ENCODE results near the gene ALG9. TPM values are rescaled to one million over a fixed set of nuclear protein-coding genes. Genes with fewer than 3 reads are reported as not detected.
"Not testable (repeated sequence)": the region's sequence is repeated elsewhere in the genome, so short reads cannot be mapped to it uniquely, and the experiment has no call there.

ALG9 gene
- total RNA-seq, 2 experiments from 2014 or later: 38.7 to 40.9 TPM

- POLR2A ChIA-PET: no interaction called here
Observed at GRCh38 chr11:111814106-111814505, 57.3 kb downstream of the ALG9 start.

GRCh38 chr11:111812211-111812610, 59.2 kb downstream of the ALG9 start:
- ChIA-PET POLR2A (no interaction called here), CTCF (no interaction called here)

More at GRCh38 chr11:111814106-111814505, 57.3 kb downstream of the ALG9 start:
- CTCF ChIA-PET: no interaction called here

- POLR2A ChIA-PET: no interaction called here
- CTCF ChIA-PET: interaction anchor here (0.7 kb wide), 1 partner anchor 117 kb away, joined by 4 read pairs; no protein-coding TSS in a partner anchor
Observed at GRCh38 chr11:111811445-111811844, 59.9 kb downstream of the ALG9 start.

DNA sequence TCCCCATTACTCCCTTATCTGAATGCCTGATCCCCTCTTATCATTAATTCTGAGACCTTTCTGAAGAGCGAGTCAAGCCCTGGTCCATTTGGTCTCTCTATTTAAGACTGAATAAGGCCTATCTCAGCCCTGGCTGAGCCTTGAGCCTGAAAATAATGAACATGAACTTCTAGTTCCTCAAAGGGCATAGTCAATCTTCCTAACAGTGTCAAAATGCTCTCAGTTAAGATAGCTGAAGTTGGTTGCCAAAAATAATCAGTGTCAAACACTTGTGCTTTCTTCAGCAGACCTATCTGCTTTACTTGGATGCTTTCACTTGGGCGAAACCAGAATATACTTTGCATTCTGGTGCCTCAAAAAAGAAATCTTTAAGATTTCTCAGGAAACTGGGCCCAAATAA, 62.5 kb downstream of the ALG9 start:
- POLR2A ChIA-PET: no interaction called here
- CTCF ChIA-PET: no interaction called here

- CTCF ChIA-PET: no interaction called here
- POLR2A ChIA-PET: interaction anchor here (0.6 kb wide), 1 partner anchor 150 kb away, joined by 3 read pairs; no protein-coding TSS in a partner anchor
Observed at GRCh38 chr11:111808063-111808588, 63.3 kb downstream of the ALG9 start.

- CTCF ChIA-PET: no interaction called here
Observed at GRCh38 chr11:111807076-111807475, 64.3 kb downstream of the ALG9 start.

DNA sequence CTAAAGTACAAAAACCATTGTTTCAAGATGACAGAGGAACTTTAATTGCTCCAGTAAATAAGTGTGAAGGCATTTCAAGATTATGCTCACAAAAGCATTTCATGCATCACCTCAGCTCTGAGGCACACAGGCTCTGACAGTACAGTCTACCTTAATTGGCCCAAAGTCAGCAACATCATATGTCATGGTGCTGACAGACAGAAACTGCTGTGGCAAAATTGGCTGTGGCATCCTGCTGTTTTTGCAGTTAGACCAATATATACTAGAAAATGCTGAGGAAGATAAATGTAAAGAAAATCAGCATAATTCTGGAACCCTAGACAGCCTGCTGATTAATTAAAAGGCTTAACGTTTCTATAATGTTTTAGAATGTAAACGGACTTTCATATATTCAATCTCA, 70.2 kb downstream of the ALG9 start:
- POLR2A ChIA-PET: no interaction called here
- CTCF ChIA-PET: no interaction called here

More at GRCh38 chr11:111807076-111807475, 64.3 kb downstream of the ALG9 start:
- POLR2A ChIA-PET: no interaction called here

DNA sequence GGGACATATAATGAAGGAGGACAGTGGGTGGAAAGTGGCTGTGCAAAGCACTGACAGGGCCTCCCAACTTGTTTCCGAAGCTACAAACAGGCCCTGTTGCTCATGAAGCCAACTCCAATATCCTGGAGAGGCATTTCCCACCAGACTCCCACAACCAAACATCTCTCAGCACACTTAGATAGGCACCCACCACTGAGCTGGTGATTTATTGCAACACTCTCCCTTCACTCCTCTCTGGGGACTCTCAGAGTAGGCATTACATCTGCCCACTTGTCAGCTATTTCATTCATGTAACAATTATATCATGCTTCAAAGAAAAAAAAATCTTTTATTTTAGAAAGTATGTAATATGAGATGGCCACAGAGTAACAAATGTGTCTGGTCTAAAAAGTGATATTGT, 73.1 kb downstream of the ALG9 start:
- CTCF ChIA-PET: no interaction called here
- POLR2A ChIA-PET: no interaction called here

DNA sequence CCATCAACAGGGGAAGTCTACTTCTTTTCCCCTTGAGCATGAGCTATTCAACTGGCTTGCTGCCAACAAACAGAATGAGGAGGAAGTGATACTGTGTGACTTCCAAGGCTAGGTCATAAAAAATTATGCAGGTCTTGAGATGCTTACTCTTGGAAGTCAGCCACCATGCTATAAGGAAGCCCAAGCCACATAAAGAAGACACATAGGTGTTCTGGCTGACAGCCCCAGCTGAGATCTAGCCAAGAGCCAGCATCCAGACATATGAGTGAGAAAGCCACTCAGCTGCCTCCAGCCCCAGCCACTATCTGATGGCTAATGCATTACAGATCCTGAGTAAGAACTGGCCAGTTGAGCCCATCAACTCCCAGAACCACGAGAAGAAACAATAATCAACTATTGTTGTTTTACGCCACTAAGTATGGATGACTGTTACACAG, 74.2 kb downstream of the ALG9 start:
- ChIA-PET CTCF (no interaction called here), POLR2A (no interaction called here)

GRCh38 chr11:111796696-111797095, 74.7 kb downstream of the ALG9 start:
- POLR2A ChIA-PET: no interaction called here

DNA sequence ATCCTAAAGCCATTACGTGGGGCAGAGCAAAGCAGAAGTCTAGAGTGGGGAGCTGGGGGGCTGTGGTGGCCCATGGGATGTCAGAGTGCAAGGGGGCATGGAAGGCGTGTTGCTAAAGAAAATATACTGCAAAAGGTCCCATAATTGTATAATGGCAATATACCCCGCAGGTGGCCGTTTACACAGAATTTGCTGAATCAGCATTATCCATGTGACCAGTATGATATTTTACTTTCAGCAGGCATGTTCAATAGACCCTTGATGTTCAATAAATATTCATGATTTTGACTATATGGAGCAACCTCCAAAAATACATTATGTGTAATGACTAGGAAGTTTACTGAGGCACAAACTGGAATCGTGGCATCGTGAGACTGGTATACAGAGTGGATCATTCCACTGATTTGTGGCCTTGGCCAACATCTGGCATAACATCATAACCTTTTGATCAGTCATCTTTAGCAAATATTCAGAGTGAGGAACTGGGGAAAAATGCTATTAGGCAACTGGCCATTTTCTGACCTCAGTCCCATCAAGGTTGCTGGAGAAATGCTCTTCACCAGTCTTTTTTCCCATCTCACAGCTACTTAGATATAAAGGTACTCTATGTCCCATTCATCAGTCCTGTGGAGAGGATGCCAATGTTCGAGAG, 75.9 kb downstream of the ALG9 start:
- POLR2A ChIA-PET: no interaction called here
- CTCF ChIA-PET: no interaction called here

More at GRCh38 chr11:111796696-111797095, 74.7 kb downstream of the ALG9 start:
- CTCF ChIA-PET: no interaction called here

DNA sequence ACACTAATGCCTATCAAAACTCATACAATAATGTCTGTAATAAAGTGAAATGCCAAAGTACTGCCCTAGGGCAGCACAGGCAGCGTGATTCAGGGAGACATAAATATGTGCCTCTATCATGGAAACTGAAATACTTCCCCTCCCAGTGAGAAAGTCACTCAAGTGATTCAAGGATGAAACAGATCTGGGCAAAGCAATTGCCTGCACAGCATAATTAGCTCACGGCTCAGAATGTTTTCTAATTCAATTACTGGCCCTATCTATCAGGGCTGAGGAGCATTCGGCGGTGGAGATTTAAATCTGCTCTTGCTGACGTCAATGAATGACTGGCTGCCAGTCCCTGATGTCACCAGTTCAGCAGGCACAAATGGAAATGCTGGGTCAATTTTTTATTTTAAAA, 77.5 kb downstream of the ALG9 start:
- ChIA-PET CTCF (no interaction called here), POLR2A (no interaction called here)

DNA sequence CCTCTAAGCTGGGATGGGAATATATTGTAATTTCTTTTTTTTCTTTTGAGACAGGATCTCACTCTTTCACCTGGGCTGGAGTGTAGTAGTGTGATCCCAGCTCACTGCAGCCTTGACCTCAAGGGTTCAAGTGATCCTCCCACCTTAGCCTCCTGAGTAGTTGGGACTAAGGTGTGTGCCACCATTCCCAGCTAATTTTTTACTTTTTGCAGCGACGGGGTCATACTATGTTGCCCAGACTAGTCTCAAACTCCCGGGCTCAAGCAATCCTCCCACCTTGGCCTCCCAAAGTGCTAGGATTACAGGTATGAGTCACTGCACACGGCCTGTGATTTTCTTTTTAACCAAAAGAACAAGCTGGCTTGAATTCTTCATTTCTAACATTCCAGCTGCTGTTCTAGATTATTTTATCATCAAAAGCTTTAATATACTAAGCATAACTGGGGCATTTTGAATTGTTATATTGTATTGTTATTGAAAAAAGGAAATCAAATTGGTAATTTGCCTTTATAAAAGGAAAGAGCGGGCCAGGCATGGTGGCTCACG, 78.4 kb downstream of the ALG9 start:
- ChIA-PET CTCF (interaction anchor here (0.8 kb wide), 1 partner anchor 16 kb away, joined by 3 read pairs; no protein-coding TSS in a partner anchor), POLR2A (no interaction called here)

DNA sequence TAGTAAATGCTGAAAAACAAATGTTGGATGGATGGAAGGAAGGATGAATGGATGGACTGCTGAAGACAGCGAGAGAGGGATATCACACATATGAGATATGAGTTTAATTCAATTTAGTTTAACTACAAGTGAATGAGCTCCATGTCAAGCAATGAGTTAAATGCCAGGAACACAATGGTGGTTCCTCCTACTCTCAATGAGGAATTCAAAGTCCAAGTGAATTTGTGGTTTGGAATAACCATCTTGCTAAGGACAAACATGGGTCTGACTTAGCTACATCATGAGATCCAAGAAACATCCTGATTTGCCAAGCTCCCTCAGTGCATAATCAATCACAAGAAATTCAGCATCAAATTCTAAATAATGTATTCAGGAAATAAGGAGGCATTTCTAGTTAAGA, 79.1 kb downstream of the ALG9 start:
- CTCF ChIA-PET: interaction anchor here (0.8 kb wide), 1 partner anchor 15 kb away, joined by 3 read pairs; no protein-coding TSS in a partner anchor
- POLR2A ChIA-PET: no interaction called here

- CTCF ChIA-PET: no interaction called here
Observed at GRCh38 chr11:111788464-111788863, 82.9 kb downstream of the ALG9 start.

GRCh38 chr11:111788051-111788450, 83.3 kb downstream of the ALG9 start:
- CTCF ChIA-PET: no interaction called here
- POLR2A ChIA-PET: no interaction called here

More at GRCh38 chr11:111788464-111788863, 82.9 kb downstream of the ALG9 start:
- POLR2A ChIA-PET: no interaction called here

DNA sequence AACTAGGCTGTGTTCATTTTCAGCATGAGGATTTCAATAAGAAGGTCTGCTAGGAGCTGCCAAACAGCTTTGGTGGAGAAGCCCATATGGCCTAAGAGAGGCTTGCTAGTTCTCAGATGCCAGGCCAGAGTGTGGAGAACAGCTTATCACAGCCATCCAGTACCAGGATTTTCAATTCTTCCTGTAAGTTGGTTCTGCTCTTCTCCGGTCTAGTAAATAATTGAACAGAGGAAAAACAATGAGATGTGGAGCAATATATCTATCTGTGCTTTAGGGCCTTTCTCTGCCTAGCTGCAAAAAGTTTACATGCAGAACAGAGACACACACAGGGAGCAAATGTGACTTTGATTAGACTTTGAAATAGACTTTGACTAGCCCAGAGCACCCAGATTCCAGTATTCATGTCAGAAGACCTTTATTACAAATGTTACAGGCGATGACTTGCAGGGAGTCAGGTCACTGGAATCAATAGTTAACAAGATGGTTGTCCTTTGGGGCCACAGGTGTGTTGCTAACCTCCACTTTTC, 85.4 kb downstream of the ALG9 start:
- CTCF ChIA-PET: interaction anchor here (0.7 kb wide), 1 partner anchor 9 kb away, joined by 3 read pairs; no protein-coding TSS in a partner anchor

DNA sequence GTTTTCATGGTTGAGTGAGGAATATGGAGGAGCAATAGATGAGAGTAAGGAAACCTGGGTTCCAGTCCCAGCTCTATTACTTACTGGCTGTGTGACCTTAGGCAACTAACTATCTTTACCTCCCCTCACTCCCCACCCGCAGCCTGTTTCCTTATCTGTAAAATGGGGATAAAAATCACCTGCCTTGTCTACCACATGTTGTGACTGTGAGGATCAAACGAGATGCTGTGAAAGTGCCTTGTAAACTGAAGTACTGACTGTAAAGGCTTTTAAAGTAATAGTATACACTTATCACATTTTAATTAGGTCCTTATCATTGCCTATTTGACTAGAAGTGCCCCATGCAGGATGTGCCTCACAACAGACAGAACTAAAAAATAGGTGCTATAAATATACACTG, 86.3 kb downstream of the ALG9 start:
- ChIA-PET POLR2A (no interaction called here), CTCF (no interaction called here)

More for the DNA sequence above, 85.4 kb downstream of the ALG9 start:
- POLR2A ChIA-PET: no interaction called here

GRCh38 chr11:111784311-111784710, 87.1 kb downstream of the ALG9 start:
- POLR2A ChIA-PET: not testable (repeated sequence)
- CTCF ChIA-PET: interaction anchor here (0.7 kb wide), 1 partner anchor 34 kb away, joined by 4 read pairs; no protein-coding TSS in a partner anchor

DNA sequence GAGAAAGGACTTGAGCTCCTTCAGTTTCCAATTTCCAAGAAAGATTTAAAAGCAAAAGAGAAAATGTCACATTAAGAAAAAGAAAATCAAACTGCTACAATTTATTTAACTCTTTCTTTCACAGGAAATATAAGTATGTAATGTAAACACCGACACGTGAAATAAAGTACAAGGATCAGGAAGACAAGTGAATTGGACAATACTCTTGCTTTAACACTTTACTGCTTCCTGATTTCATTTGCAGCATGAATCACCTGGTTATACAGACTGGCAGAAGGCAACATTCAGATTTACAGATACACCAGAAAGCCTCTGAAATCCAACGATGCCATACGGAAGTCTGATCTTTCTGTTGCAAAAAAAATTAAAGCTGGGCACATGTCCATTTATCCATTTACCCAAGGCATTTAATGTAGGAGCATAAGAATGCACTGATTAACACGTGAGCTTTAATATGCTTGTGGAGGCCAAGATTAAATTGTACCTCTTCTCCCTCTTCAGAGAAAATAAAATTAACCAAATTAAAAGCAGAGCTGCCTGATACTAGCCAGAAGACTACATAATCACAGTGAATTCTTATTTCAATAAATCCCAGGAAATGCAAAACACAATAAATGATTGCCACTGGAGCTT, 89.2 kb downstream of the ALG9 start:
- ChIA-PET CTCF (no interaction called here), POLR2A (no interaction called here)

All from activated CD8-positive, alpha-beta memory T cell treated with anti-CD3 and anti-CD28 coated beads for 36 hours (primary cell).